Mammary epithelial cell (primary cell): Measurements from ENCODE around the gene ITGA8.

ENCODE experiments used
- CTCF ChIP-seq, 2 donors: IDR thresholded peaks in 1 of 2; conservative IDR thresholded peaks in 1 of 2; 2 replicates each; pipeline ENCODE4 v1.5.1; 2011 to 2012; ENCODE audit warnings: inconsistent platforms in 2 of 2, low read length in 2 of 2, mild to moderate bottlenecking in 2 of 2, control low read depth in 1 of 2, low read depth in 1 of 2; ENCODE audit not compliant: insufficient read depth in 1 of 2; ENCODE audit errors: extremely low read depth in 1 of 2
- EZH2 ChIP-seq: IDR thresholded peaks from 2 replicates; pipeline ENCODE4 v1.6.1; 2012; ENCODE audit warnings: low read length, inconsistent platforms, borderline replicate concordance

DNA sequence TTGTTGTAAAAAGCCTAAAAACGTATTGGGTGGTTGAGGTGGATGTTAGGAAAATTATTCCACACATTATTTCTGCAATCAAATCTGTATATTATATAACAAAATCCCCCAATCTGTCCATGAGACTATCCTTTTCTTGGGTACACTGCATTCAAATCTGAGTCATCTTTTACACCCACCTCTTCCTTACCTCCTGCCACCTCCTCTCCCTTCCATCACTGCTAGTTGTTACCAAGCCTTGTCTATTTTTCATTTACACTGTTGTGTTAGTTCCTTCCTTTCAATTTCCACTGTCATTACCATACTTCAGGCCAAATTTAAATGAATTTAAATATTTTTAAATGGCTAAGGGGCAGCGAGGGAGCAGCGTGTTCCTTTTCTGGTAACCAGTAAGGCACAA is 83.3 kb downstream of the ITGA8 start:
- TF ChIP-seq CTCF (conservative IDR thresholded peaks at IDR 0.05 in 1 of 2, IDR thresholded peaks at IDR 0.05 in 1 of 2; ENCODE audit: extremely low read depth in 1 of 2, insufficient read depth in 1 of 2, low read depth in 1 of 2, low read length in 2 of 2) = no peak
- TF ChIP-seq EZH2 = no peak
